HG02970 (cell line): Measurements from ENCODE around the gene C2.

Experiments
- ATAC-seq: cut with Tn5 transposase; IDR thresholded peaks from one replicate; pipeline ENCODE4 v1.9.1; 2021; ENCODE audit warnings: mild to moderate bottlenecking, moderate library complexity, moderate number of reproducible peaks; ENCODE audit not compliant: unreplicated experiment, low FRiP score

Gene C2

DNA sequence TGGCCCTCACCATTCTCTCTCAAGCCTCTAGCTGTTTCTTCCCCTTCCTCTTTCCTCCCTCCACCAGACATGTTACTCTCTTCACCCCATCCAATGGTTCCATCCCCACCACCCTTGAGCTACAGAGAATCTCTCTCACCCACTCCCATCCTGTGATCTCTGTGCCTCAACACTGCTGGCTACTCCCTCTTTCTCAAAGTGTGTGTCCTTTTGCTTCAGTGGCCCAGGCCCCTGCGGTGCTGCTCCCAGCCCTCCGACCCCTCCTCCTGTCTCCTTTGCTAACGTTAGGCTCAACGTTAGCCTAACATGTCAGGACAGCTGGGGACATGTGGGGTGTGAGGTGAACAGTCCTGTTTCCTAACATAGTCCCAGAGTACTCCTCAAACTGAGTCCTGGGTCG is 25.4 kb downstream of the C2 start:
- ATAC-seq = no peak

DNA sequence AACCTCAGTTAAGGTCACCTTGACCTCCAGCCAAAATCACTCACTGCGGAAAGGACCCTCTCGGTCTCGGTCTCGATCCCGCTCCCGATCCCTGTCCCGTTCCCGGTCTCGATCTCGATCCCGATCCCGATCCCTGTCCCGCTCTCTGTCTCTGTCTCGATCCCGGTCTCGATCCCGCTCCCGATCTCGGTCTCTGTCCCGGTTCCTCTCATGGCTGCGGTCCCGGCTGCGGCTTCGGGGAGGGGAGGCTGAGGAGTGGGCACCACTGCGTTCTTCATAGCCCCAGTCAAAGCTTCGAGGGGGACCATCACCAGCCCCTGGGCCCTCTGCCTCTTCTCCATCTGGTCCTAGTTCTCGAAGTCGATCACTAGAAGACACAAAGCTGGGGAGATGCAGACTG is 27.0 kb downstream of the C2 start:
- no peak for ATAC-seq

DNA sequence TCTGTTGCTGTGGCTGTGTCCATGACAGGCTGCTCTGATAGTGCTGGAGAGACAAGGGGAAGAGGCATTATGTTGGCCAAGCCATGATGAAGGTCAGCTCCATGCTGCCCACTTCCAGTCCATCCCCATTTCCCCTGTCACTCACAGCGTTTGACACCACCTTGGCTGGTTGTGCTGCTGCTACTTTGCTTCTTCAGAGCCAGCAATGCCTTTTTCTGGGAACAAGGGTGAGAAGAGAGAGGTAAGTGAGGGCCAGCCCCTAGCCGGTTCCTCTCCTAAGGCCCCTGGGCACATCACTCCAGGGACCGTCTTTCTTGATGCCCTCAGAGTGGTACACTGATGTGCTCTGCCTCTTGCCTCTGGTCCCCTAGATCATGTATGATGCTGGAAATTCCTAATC is 29.3 kb downstream of the C2 start:
- no peak for ATAC-seq

DNA sequence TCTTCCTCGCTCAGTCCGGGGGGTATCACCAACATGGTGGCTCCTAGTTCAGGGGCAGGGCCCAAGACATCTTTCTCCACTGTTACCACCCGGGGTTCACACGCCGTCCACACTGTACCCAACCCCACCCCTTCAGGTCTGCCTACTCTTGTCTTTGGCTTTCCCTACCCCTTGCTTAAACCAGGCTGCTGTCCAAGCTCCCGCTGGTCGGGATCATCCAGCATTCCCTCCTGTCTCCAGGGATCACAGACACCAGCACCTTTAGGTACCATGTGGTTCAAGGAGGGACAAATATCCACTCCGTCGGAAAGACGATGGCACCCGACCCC is 30.9 kb downstream of the C2 start:
- peak; percentile 4 for ATAC-seq

DNA sequence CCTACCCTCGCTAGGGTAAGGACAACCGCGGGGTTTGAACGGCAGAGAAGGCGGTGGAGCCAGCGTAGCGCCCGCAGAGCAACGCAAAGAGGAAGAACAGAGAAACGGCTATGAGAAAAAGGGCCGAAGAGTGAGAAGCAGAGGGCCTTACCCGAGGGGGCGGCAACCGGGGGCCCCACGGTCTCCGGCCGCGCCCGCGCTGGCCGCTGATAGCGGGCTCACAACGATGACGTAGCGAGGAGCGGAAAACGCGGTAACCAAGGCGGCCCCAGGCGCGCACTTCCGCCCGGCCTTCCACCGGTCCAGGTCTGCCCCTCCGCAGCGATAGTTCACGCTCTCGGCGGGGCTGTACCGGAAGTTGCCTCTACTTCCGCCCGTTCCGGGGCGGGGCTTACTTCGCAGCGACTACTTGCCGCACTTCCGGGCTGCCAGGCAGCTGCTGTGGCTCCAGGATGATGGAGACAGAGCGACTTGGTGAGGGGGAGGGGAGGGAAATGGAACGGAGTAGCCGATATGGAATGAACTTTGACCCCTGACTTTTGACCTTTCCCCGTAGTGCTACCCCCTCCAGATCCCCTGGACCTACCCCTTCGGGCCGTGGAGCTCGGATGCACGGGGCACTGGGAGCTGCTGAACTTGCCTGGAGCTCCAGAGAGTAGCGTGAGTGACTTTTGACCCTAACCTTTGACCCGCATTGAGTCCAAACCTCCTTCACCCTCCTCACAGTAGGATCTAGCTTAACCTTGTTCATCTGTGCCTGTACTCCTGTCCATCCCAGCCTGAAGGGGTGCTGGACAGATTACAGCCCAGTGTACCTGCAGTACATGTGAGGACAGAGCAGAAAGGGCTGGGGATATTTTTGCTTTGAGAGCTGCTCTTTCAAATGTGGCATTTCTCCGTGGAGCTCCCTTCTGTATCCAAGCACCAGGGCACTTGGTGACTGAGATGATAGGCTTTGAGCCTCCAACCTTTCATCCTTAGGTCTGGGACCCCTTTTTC is 31.5 kb downstream of the C2 start, which contains the start of the genes NELFE and SKIC2:
NELFE (minus strand) TSS at position 231 of the 999 bp plus-strand sequence. CDS start 525 bp downstream, outside the sequence.
SKIC2 (plus strand) TSS at position 435 of the 999 bp plus-strand sequence; CDS start at position 453, 18 bp downstream.
- ATAC-seq = peak; percentile 92

DNA sequence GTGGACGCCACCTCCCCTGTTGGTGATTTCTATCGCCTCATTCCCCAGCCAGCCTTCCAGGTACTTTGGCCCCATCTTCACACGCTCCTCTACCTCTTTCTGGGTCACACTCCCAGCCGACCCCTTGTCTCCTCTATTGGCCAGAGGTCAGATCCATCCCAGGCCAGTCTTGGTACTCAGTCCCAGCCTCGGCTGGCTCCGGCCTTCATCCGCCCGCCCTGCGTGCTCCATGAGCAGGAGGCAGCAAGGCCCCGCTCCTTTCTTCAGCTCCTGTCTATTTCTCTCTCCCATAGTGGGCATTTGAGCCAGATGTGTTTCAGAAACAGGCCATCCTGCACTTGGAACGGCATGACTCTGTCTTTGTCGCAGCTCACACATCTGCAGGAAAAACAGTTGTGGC is 34.1 kb downstream of the C2 start:
- ATAC-seq = no peak

DNA sequence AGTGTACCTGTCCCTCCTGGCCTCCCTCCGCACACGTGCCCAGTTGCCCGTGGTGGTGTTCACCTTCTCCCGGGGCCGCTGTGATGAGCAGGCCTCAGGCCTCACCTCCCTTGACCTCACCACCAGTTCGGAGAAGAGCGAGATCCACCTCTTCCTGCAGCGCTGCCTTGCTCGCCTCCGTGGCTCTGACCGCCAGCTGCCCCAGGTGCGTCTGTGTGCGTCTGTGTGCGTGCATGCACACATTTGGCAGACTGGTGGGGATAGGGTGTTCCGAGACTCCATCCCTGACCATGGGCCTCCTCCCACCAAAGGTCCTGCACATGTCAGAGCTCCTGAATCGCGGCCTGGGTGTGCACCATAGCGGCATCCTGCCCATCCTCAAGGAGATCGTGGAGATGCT is 36.4 kb downstream of the C2 start:
- ATAC-seq = no peak

DNA sequence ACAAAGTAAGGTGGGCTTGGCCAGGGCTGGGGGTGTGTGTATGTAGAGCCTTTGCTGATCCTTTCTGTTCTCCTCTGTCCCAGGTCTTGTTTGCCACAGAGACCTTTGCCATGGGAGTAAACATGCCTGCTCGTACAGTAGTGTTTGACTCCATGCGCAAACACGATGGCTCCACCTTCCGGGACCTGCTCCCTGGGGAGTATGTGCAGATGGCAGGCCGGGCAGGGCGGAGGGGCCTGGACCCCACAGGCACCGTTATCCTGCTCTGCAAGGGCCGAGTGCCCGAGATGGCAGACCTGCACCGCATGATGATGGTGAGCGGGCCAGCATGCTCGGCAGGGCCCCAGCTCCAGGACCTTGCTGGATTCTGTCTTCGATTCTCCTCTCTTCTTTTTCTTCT is 38.2 kb downstream of the C2 start:
- no peak for ATAC-seq

DNA sequence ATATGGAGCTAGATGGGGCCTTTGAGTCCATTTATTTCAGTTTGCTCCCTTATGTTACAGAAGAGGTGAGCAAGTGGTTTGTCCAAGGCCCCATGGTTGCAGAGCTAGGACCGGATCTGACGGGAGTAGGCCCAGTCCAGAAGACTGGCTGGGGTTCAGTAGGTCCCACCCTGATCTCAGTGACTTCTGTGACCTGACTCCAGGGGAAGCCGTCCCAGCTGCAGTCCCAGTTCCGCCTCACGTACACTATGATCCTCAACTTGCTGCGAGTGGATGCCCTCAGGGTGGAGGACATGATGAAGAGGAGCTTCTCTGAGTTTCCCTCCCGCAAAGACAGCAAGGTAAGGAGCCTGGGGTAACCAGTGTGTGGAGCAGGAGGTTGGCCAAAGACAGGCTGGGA is 39.0 kb downstream of the C2 start:
- no peak for ATAC-seq

DNA sequence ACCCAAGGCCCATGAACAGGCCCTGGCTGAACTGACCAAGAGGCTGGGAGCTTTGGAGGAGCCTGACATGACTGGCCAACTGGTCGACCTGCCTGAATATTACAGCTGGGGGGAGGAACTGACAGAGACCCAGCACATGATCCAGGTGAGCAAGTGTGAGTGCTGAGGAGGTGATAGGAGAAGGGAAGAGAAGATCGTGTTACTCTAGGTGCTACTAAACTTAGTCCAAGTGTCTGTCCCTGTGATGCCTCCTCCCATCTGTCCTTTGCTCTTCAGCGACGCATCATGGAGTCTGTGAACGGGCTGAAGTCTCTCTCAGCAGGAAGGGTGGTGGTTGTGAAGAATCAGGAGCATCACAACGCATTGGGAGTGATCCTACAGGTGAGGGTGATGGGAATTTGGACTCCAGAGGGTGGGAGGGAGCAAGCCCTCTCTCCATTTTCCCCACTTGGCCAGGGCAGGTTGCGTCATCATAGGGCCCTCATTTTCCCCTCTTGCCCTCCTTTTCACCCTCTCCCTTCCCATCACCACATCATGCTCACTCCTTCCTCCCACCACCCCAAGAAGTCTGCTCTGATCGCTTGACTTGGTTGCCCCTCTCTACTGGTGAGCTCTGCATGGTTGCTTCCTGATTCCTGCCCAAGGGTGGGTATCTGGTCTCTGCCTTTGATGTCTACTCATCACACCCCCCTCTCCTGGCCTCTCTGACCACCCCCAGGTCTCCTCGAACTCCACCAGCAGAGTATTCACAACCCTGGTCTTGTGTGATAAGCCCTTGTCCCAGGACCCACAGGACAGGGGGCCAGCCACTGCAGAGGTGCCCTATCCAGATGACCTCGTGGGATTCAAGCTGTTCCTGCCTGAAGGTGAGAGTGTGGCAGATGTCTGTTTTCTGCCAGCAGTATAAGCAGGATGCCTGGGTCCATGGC is 39.7 kb downstream of the C2 start:
- no peak for ATAC-seq

DNA sequence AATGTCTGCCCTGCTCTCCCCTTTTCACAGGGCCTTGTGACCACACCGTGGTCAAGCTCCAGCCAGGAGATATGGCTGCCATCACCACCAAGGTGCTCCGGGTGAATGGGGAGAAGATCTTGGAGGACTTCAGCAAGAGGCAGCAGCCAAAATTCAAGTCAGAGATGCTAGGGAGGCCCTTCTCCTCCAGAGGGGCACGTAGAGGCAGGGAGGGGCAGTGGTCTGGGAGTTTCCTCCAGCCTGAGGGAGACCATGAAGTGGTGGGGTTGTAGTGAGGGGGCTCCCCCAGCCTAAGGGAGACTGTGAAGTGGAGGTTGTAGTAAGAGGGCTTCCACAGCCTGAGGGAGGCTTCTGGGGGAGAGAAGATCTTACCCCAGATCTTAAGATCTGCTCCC is 40.4 kb downstream of the C2 start:
- no peak for ATAC-seq

DNA sequence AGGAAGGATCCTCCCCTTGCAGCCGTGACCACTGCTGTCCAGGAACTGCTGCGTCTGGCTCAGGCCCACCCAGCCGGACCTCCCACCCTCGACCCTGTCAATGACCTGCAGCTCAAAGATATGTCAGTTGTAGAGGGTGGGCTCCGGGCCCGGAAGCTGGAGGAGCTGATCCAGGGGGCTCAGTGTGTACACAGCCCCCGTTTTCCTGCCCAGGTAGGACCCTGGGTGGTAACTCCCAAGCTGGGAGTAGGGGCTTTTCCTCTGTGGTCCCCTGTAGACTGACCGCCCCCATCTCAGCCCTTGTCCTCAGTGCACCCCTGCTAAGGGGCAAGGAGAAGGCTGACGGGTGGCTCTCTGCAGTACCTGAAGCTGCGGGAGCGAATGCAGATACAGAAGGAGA is 40.8 kb downstream of the C2 start:
- ATAC-seq = no peak

DNA sequence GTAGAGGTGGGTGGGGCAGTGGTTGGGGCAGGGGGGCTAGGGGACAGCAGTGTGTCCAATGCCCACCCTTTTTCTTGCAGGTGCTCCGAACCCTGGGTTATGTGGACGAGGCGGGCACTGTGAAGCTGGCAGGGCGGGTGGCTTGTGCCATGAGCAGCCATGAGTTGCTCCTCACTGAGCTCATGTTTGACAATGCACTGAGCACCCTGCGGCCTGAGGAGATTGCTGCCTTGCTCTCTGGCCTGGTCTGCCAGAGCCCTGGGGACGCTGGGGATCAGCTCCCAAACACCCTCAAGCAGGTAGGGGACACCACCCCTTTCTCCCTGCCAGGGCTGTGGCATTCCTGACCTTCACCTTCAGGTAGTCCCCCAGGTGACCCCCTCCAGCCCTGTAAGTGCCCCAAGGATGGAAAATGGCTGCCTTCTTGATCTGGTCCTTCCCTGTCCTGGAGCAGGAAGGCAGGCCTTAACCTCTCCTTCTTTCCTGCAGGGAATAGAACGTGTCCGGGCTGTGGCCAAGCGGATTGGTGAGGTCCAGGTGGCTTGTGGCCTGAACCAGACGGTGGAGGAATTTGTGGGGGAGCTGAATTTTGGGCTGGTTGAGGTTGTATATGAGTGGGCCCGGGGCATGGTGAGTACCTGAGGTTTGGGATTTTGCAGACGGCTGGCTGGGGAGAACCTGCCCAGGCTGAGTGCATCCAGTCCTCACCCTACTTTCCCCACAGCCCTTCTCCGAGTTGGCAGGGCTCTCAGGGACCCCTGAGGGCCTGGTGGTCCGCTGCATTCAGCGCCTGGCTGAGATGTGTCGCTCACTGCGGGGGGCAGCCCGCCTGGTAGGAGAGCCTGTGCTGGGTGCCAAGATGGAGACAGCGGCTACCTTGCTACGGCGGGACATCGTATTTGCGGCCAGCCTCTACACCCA is 41.5 kb downstream of the C2 start:
- no peak for ATAC-seq

DNA sequence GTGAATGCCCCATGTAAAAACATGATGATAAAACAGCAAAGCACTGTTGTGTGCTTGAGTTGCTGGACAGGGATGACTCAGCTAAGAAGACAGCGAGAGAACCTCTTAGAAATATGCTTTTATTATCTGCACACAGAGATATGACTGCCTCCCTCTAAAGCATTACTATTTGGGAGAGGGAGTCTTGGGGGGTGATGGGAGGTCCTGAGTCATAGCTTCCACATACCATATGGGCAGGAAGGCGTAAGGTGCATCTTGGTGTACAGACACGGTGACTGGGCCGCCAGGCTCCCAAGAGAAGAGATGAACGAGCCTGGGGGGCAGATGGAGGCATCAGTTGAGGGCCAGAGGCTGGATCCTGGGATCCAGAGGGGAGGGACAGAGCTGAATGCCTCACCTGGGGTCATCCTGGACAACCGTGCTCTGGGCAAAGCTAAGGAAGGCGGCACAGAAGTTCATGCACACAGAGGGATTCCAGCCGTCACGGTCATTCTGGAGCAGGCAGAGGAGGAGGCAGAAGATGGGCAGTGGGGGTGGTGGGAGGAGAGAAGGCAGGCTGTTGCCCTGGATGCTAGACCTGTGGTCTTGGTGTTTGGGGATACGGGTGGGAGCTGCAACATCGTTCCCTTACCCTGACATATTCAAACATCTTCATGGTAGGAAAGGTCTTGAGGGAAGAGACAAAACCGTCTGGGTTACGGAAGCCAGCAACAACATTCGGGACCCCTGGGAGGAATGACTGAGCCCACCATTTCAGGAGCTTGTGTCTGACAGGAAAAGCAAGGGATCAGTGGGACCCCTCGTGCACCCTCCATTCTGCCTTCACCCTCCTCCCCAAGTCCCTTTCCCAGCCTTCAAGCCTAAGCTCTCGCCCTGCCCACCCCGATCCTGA is 42.4 kb downstream of the C2 start:
- no peak for ATAC-seq

DNA sequence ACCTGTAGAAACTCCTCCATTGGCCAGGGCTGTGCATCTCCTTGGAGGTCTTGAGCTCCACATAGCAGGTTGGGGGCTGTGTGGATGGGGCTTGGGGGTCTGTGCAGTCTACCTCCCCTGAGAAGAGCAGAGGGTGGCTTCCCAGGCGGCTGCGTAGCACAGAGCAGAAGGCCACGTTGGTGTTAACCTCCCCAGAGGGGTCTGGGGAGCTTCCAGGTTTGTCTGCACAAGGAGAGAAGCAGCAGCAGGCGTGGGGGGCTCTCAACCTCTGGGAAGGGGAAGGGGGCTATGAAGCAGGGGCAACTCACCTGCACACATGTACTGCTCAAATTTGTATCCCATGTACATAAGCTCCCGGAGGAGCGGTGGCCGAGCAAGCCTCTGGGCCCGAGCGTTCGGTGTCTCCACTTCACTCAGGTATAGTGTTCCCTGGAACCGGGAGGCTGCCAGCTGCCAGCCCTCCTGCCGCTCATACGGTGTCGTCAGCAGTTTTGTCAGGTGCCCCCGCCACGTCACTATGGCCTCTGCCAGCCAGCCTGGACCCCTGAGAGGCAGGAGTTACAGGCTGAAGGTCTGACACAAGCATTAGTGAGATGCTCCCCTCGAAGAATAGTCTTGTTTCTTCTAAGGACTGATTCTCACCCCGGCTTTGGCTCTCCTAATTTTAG is 43.2 kb downstream of the C2 start:
- ATAC-seq = no peak

DNA sequence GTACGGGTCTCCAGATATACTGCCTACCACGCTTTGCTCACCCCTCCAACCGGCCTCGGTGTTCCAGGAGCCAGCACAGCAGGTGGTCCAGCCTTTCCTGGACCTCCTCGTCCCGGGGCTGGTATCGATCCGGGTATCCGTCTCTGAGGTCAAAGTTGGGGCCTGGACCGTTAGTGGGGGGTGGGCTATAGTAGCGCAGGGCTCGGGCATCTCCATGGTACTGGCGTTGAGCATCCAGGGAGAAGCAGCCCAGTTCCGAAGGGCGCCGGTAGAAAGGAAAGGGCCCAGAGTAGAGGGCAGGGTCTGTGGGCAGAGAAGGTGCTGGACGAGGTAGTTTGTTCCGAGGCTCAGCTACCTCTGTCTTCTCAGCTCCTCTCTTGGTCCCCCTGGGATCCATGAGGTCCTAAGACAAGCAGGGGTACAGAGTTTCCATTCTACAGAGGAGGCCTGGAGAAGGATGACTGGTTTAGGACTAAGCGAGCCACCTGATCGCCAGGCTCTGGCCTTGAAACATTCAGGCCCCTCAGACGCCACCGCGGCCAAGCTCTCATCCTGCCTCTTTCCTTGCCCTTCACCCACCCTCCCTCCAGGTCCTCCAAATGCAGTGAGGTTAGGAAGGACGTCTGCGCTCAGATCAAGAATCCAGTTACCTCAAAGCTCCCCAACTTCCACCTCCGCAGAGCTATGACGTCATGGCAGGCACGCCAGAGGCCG is 43.9 kb downstream of the C2 start:
- ATAC-seq = no peak

DNA sequence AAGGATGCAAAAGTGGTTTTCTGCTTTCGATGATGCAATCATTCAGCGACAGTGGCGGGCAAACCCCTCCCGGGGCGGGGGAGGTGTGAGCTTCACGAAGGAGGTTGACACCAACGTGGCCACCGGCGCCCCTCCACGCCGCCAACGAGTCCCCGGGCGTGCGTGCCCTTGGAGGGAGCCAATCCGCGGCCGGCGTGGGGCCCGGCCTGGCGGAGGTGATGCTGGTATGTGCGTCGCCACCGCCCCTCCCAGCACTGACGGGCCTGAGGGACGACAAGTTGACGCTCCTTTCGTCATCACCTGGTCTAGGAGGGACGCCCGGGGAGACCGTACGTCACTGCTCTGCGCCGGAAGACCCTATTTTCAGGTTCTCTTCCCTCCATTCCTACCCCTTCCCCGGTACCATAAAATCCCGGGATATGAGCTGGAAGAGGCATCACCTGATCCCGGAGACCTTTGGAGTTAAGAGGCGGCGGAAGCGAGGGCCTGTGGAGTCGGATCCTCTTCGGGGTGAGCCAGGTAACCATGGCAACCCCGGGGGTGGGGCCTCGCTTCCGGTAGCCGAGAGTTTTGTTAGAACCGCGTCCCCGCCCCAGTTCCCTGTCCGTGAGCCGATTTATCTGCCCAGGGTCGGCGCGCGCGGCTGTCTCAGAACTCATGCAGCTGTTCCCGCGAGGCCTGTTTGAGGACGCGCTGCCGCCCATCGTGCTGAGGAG is 44.6 kb downstream of the C2 start, which contains the start of gene DXO:
DXO (minus strand) TSS at position 146 of the 716 bp plus-strand sequence. CDS start 463 bp downstream, outside the sequence.
- peak; percentile 89 for ATAC-seq
